ENCODE data around the gene ULK2.
"Not testable (repeated sequence)": the region's sequence is repeated elsewhere in the genome, so short reads cannot be mapped to it uniquely, and the experiment has no call there.

The ULK2 gene

DNA sequence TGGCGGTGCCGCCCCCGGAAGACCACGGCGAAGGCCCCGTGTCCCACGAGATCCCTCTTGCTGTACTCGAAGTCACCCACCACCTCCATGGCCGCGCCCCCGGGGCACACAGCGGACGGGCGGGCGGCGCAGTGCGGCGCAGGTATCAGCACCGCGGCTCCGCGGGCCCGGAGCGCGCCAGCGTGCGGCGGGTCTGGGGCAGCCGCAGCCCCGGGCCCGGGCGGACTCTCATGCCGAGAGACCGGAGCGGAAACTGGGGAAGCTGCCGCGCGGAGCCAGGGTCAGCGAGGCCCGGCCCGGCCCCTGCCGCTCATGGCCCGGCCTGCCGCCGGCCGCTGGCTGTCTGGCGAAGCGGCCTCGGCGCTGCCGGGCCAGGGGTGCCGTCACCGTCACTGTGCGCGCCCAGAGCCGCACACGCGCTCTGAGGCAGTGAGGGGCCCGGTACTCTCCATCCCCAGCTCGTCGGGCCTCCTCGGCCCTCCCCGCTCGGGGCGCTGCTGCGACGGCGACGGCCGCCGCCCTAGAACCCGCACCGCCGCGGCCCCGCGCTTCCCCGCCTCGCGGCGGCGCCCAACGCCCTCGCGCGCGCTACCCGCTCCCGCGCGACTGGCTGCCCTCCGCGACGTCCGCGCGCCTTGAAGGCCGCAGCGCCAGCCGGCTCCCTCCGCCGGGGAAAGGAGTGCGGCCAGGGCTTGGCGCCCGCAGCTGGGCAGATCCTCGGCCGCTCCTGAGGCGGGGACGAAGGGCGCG, at the start of gene ULK2:
Gene ULK2, minus strand, starts transcription at position 608 of the 750 bp plus-strand sequence. Its CDS starts 519 bp downstream, at position 89.
- peak; percentile 63 for DNase-seq (ENCODE audit: low spot score)

DNA sequence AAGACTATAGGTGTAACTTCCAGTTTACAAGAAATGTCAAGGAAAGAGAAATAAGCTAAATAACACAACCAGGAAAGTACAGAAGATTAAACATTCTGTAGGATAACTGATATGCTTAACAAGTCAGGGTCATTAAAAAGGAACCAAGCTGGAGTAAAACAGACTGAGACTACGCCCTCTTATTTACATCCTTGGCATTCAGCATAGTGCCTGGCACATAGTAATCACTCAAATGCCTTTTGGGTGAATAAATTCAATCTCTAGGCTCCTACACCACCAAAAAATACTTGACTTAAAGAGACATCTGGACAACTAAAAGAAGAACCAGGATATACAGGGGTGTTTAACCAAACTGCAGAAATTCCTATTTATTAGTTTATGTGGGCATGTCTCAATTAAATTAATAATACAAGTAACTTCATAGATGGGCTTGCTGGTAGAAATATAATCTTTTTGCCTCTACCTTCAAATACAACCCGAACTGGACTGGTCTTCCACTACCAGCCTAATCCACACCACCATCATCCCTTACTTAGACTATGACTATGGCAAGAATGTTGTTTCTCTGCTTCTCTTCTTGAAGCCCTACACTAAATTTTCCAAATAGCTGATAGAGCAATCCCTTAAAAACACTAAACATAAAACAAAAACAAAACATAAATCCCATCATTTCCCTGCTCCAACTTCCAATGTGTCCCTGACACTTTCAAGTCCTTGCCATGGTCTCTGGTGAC, 47.7 kb upstream of the ULK2 start:
- no peak for DNase-seq (ENCODE audit: low spot score)

DNA sequence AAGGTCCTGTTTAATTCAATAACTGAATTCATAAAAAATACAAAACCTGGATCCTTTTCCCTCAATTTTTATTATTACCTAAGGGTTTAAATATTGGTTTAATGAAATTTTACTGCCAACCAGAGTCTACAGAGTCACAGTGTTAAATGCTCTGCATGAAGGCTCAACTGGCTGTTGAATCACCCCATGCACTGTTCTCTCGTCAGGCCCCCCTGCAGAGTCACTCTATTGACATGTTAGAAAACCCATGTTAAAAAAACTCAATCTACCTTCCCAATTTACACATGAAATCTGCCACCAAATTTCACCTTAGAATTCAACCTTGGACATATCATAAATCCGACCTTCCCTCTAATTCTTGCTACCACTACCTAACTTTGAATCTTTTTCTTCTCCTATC, 43.3 kb upstream of the ULK2 start:
- DNase-seq (ENCODE audit: low spot score) = no peak

DNA sequence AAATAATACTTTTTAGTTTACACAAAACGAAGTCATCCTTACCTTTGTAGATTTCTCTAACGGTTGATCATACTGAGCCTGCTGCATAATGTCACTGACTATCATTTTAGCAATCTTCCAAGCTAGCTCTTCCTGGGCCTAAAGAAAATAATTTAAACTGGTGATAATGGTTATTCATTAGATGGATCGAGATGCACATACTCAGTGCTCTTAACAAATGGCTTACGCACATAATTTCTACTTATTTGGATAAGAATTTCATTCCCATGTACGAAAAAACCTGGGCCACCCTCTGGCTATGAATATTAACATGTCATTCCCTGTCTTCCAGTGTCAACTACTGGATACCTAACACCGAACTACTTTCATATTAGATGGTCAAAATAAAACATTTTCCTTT, 41.4 kb upstream of the ULK2 start:
- DNase-seq (ENCODE audit: low spot score) = no peak

DNA sequence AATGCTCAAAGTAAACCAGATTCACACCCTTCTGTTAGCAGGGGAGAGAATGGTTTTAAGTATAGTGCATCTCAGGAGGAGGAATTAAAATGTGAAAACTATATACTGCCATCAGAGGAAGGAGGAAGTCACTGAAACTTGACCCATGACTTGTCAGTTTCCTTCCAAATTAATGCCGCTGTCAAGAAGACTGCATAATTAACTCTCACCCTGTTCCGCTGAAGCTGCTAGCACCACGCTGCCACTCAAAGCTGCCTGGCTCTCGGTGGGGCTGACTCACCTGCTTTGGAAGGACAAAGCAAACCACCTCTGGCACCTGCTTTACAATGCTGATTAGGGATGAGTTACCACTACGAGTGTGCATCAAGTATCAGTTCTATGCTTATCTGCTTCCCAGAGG, 37.8 kb upstream of the ULK2 start:
- DNase-seq (ENCODE audit: low spot score) = no peak

DNA sequence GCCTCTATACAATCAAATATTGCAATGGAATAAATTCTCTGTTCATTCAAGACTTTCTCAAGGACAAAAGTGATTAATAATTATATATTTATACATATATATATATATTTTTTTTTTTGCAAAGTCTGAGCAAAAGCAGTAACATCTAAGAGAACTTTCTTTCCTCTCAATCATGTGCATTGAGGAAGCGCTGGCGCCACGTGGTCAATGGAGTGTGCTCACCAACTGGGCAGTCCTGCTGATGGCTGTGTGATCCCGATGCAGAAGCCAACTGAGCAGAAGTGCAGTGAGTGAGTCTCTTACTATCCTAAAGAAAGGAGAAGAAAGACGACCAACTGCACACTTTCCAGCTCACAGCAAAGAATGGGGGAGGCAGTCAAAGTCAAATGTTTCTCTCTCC, 37.2 kb upstream of the ULK2 start:
- DNase-seq (ENCODE audit: low spot score) = no peak

DNA sequence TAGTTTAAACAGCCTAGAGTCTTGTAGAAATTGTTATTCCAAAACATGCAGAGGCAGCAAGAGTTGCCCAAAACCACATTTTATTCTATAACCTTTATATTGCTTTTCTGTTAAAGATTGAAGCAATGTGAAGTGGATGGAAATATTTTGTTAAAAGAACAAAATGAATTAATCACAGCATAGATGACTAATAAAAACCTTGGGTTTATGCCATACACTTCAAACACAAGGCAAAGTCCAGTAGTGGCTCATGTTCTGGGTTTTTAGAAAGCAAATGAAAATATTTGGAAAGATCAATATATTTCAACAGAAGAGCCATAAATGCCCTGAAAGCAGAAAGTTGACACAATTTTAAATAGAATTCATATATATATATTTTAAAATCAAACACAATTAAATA, 36.7 kb upstream of the ULK2 start:
- DNase-seq (ENCODE audit: low spot score) = peak; percentile 22

DNA sequence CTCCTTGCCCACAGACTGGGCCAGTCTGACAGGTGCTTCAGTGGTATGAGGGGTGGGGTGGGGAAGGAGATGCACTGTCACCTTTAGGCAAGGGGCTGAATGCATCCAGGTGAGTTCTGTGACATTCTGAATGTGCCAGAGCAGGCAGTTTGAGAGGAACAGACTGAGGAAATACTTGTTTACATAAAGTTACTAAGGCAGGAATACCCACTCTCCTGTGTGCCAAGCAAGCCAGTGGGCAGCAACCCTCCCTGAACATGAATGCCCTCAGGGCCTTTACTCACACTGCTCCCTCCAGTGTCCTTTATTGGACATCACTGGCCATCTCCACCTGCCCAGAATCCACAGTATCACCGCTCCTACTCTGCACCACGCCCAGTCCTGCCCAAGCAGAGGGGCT, 33.1 kb upstream of the ULK2 start:
- no peak for DNase-seq (ENCODE audit: low spot score)

DNA sequence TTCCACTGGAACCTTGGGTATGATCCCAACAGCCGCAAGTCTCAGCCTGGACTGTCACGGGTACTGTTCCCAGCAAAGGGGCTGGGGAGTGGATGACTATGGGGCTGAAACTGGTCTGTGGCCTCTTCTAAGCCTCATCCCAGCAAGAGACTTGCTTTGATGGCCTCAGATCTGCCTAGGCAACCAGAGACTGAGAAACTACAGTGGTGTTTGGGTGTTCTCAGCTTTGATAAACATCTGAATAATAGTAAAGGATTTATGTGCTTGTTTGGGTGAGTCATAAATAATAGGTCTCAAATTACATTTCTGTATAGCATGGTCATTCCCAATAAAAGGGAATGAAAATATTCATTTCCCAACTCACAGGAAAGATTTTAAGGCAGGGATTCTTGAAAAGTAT, 30.2 kb upstream of the ULK2 start:
- DNase-seq (ENCODE audit: low spot score) = peak; percentile 16

DNA sequence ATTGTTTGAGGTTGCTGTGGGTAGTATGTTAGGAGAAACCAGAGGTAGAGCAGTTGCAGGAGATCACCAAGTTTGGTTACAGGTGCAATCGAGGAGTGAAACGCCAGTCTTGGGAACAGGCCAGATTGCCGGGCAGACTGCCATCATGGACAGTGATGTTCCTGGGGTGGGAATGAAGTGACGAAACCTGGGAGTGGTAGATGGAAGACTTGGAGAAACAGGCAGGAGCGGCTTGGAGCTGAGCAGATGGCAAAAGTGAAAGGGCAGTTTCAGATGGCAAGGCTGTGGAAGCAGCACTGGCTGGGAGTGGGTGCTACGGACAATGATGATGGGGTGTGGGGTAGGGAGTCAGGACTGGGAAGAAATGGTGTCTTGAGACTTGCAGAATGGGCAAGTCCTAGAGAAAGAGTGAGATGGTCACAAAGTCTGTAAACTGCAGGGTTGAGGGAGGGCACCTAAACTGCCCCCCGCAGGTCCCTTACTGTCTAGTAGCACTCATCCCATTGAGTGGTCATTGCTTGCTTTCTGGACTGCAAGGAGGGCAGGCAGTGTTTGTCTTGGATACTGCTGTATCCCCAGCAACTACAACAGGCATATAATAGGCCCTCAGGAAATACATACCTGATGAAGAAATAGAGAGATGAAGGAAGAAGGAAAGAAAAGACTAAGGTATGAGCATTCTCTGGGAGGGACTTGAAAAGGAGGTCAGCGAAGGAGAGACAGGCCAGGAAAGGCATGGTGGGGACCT, 29.5 kb upstream of the ULK2 start:
- DNase-seq (ENCODE audit: low spot score) = no peak

DNA sequence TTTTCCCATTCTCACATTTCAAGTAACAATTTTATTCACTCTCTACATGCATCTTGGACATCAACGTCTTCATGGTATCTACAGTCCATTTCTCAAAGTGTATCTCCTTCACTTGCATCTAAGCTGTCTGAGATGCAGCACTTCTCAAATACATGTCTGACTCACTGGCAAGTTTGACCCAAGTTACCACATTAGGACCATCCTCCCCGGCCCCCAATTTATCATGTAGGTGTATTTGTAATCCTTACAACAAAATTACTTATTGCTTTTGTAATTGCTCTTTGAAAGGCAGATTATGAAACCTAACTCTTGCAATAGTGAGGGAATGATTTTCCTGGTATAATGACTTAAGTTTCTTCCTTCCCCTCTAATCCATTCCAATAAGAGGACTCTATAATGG, 28.9 kb upstream of the ULK2 start:
- DNase-seq (ENCODE audit: low spot score) = no peak

DNA sequence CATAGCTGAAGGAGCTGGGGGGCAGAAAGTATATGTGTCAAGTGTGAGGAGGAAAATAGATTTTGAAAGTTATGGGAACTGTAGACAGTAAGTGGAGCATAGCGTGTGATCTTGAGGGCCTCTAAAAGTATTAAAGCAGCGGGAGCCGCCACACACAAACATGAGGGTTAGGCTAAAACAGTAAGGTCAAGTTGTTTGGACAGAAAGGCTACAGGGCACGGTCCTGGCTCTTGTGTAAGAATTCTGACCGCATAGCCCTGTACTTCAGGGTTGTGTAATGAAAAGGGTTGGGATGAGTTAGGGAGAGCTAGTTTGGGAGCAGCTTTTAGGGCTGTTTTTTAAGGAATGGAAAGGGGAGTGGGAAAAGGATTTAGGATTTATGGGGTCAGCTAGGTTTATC, 22.8 kb upstream of the ULK2 start:
- not testable (repeated sequence) for DNase-seq (ENCODE audit: low spot score)

DNA sequence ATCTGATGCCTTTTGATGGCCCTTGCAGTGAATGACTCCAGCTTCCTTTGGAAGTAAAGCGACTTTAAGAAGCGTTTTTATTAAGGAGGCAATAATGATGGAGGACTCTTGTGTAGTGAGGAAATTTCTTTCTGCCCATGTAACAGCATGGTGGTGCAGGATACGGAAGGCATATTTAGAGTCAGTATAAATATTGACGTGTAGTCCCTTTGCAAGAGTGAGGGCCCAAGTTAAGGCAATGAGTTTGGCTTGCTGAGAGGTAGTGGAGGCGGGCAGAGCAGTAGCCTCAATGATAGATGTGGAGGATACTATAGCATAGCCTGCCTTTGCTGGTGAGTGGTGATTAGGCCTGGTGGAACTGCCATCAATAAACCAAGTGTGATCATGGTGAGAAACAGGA, 22.3 kb upstream of the ULK2 start:
- not testable (repeated sequence) for DNase-seq (ENCODE audit: low spot score)

DNA sequence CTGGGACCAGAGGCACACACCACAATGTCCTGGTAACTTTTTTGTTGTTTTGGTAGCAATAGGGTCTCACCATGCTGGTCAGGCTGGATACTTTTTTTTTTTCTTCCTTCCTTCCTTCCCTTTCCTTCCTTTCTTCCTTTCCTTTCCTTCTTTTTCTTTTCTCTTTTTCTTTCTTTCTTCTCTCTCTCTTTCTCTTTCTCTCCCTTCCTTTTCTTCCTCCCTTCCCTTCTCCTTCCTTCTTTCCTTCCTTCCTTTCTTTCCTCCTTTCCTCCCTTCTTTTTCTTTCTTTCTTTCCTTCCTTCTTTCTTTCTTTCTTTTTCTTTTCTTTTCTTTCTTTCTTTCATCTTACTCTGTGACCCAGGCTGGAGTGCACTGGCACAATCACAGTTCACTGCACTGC, 18.4 kb upstream of the ULK2 start:
- DNase-seq (ENCODE audit: low spot score) = no peak

DNA sequence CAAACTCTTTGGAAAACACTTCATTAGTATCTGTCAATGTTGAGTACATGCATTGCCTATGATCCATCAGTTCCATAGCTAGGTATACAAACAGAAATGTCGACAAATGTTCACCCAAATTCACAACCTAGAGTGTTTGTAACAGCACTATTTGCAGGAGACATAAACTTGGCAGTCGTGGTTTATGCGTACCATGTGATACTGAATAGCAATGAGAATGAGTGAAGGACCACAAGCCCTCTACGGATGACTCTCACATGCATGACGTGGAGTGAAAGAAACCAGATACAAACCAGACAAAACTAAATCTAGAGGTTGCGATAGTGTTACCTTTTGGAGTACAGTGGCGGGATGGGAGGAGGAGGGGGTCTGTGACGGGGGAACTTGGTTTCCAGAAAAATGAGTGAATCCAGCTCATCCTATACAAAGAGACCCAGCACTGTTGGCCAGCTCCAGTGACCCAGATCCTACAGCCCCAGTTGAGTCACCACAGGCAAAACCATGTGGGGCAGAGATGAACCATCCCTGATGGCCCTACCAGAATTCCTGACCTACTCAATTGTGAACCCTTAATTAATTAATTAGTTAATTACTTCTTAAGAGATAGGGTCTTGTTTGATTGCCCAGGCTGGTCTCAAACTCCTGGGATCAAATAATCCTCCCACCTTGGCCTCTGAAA, 15.9 kb upstream of the ULK2 start:
- no peak for DNase-seq (ENCODE audit: low spot score)

DNA sequence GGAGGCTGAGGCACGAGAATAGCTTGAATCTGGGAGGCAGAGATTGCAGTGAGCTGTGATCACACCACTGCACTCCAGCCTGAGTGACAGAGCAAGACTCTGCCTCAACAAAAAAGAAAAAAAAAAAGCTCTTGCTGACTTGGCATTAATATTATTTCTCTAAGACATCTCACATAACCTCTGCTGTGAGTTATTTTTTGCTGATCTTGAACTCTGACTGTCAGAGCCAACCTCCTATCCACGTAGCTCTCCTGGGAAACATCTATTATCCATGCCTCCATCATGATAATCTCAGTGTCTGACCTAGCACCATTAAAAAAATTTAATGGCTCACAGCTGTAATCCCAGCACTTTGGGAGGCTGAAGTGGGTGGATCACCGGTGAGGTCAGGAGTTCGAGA, 12.7 kb upstream of the ULK2 start:
- DNase-seq (ENCODE audit: low spot score) = no peak

DNA sequence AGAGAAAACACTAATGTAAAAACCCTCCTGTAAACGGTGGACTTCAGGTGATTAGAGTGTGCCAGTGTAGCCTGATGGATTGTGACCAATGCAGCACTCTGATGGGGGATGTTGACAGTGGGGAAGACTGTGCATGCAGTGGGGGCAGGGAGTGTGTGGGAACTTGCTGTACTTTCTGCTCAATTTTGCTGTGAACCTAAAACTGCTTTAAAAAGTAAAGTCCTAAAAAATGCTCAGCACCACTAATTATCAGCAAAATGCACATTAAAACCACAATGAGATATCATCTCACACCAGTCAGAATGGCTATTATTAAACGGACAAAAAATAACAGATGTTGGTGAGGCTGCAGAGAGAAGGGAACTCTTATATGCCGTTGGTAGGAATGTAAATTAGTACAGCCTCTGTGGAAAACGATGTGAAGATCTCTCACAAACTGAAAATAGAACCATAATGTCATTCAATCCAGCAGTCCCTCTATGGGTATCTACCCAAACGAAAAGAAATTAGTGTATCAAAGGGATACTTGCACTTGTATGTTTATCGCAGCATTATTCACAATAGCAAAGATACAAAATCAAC, 9.7 kb upstream of the ULK2 start:
- no peak for DNase-seq (ENCODE audit: low spot score)

DNA sequence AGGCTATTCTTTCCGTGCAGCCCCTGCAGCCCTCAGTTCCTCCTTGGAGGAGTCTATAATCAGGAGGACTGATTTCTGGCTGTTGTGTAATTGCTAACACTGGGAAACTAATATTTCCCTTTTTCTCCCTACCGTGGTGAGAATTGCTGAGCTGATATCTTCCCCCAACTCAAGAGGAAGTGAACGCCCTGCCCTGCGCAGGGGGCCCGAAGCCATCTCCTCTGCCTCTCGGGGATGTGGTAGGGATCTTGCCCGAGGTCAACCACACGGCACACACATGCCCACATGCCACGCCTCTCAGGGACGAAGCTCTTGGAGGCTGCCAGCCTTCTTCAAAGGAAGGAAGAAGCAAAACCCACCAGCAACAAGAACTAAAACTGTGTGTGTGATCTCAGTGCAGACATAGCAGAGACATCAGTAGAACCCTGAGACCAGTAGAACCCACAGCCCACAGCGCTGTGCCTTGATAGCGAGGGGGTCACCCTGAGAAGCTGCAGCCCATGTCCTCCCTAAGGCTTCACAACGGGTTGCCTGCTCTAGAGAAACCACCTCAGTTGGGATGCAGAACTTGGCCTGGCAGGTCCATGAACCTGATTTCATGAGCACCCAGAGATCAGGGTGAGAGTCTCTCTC, 8.9 kb upstream of the ULK2 start:
- no peak for DNase-seq (ENCODE audit: low spot score)

DNA sequence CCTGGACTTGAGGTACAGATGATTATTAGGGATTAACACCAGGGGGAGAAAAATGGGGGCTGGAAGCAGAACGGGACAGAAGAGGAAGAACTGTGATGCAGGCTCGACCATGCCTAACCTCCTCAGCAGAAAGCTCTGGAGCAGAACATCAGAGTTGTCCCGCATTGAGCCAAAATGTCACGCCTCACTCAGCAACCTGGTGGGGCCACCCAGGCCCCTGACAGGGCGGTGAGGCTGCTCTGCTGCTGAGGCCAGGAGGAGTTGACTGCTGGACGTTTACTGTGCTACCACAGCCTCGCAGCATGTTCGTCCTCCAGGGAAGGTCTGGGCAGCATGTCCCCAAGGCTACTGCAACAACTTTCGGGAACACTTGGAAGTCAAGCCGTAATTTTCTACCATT, 6.5 kb upstream of the ULK2 start:
- no peak for DNase-seq (ENCODE audit: low spot score)

DNA sequence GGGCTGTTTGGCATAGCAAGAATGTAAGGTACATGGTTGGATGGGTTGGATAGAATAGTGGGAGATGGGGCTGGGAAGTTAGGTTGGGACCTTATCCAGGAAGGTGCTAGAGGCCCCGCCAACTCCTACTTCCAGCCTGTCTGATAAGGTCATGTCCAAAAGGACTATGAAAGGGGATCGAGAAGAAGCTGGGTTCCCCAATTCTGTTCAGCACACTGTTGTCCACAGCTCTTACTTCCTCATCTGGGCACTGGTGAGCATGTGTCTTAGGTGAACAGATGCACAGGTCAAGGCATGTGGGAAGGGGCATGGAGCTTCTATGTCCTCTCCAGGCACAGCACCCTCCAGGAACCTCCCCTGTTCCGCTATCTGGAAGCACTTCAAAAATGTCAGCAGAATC, 5.6 kb upstream of the ULK2 start:
- DNase-seq (ENCODE audit: low spot score) = no peak

DNA sequence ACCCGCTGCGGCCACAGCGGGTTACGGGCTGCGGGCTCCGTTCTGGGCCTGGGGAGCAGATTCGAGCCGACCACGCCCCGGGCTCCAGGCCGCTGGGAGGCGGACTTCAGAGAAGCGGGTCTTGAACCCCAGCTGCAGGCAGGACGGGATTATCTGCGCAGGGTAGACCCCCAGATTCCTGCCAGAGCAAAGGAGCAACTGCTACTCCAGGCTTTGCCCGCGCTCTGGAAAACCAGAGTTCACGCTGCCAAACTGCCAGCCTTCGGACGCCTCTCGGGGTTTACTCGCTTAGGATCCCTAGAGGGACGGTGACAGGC, 301 bp upstream of the ULK2 start:
- no peak for DNase-seq (ENCODE audit: low spot score)

DNA sequence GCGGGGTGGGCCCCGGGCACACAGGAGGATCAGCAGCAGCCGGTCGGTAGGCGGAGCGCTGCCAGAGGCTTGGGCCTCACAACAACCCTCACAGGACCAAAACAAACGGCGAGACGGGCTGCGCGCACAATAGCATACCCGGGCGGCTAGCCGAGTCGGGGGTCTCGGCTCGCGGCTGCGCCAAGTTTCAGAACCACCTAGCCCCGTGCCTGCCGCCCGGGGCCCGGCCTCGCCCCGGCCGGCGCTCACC, 732 bp downstream of the ULK2 start:
- peak; percentile 66 for DNase-seq (ENCODE audit: low spot score)
